IPS-18c (cell line): Measurements from ENCODE around the gene DOK1.
"Not testable (repeated sequence)": the region's sequence is repeated elsewhere in the genome, so short reads cannot be mapped to it uniquely, and the experiment has no call there.

Source experiments
- H3K4me3 ChIP-seq: 2 replicates; pipeline ENCODE4 v1.7.0; 2013; ENCODE audit warnings: low read depth, mild to moderate bottlenecking, low read length, moderate library complexity; ENCODE audit not compliant: insufficient read depth
- H3K9me3 ChIP-seq: one replicate; pipeline ENCODE4 v1.6.1; 2013; ENCODE audit warnings: mild to moderate bottlenecking, low read length, moderate library complexity; ENCODE audit not compliant: control insufficient read depth, insufficient read depth

The DOK1 gene

DNA sequence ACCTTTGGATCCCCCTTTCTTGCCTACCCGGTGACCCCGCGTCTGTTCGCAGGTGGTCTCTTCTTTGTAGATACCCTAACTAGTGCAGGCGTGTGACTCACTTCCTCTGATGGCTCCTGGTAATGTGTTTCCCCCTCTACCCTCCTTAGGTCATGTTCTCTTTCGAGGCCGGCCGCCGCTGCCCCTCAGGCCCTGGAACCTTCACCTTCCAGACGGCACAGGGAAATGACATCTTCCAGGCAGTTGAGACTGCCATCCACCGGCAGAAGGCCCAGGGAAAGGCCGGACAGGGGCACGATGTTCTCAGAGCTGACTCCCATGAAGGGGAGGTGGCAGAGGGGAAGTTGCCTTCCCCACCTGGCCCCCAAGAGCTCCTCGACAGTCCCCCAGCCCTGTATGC lies 1.6 kb downstream of the DOK1 start:
- no peaks in the 10 kb centered on the region for H3K9me3 ChIP-seq
- H3K4me3 ChIP-seq = no peak overlapping the region

DNA sequence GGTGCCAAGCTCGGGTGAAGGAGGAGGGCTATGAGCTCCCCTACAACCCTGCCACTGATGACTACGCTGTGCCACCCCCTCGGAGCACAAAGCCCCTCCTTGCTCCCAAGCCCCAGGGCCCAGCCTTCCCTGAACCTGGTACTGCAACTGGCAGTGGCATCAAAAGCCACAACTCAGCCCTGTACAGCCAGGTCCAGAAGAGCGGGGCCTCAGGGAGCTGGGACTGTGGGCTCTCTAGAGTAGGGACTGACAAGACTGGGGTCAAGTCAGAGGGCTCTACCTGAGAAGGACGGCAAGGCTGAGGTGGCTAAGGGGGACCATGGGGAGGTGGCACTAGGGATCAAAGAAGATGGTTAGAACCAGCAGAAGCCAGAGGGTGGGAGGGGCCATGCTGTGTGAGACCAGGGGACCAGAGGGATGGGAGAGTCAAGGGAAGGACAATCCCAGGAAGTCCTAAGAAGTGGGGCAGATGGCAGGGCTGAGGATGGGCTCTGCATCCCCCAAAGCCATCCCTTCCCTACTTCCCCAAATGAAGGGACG lies 2.4 kb downstream of the DOK1 start:
- Histone ChIP-seq H3K4me3 (no peak overlapping the region), H3K9me3 (no peaks in the 10 kb centered on the region)

DNA sequence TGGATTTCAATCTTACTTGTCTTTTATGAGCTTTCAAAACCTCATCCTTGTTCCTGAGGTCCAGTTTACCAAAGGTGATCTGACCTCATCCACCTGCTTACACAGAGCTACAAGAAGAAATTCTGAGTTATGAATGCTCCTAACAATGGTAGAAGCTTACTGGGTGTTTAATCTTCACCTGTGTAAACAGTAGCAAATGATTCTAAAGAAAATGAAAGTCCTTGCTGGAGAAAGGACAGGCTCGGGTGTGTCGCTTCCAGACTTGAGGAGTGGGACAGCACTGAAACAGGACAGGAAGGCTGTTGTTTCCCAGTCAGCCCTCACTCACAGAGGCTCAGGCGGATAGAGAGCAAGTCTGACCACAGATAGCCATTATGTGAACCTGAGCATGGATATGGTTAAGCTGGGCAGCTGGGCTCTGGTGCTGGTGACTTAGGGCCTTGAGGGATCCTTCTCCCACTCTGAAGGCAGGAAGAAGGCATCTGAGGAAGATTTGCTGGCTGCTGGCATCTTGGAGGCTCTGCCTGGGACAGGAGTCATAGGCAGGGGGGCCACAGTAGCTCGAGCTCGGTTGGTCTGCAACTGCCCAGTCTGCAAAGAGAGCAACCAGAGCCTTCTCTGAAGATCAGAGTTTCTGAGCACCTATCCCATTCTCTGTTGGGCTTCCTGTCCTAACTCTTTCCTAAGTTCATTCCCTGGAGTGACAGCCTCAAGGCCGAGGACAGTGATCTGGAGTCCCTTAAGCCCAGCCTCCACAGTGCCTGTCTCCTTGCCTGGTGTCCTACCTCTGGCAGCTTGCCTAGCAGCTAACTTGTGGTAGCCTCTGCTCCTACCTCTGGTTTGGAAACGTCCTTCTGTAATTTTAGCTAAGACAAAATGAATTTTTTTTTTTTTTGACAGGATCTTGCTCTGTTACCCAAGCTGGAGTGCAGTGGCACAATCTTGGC lies 4.0 kb downstream of the DOK1 start:
- Histone ChIP-seq H3K9me3 (no peaks in the 10 kb centered on the region), H3K4me3 (no peak overlapping the region)

DNA sequence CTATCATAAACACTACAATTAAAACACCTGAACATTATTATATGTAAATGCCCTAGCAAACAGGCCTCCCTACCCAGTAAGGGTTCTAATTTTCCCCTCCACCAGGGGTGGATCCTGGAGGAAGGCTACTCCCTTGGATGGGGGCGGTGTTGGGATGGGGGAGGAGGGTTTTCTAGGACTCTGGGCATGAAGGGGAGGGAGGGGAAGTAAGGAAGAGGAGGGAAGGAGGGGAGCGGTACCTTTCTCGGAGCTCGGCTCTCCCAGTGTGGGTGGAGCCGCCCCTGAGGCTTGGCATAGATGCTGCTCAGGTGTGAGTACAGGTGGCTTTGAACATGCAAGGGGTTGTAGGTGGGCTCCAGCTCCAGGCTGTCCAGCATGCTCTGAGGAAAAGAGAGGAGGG lies 5.4 kb downstream of the DOK1 start:
- no peaks in the 10 kb centered on the region for H3K9me3 ChIP-seq
- H3K4me3 ChIP-seq = no peak overlapping the region

DNA sequence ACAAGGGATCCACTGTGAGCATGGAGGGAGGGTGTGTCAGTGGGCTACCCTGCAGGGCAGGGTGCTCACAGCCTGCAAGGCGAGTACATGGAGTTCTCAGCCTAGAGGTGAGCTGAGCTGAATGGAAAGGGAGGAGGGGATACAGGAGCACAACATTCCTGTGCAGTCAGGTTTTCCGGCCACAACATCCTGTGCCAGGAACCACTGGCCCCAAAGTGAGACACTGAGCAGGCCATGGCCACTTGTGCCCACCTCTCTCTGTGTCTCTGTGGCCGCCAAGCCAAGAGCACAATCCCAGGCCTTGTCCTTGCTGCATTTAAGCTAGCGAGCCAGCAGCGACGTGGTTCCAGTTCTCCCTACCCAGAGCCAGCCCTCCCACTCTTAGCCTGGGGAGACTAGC lies 6.1 kb downstream of the DOK1 start:
- H3K4me3 ChIP-seq = no peak overlapping the region
- no peaks in the 10 kb centered on the region for H3K9me3 ChIP-seq

DNA sequence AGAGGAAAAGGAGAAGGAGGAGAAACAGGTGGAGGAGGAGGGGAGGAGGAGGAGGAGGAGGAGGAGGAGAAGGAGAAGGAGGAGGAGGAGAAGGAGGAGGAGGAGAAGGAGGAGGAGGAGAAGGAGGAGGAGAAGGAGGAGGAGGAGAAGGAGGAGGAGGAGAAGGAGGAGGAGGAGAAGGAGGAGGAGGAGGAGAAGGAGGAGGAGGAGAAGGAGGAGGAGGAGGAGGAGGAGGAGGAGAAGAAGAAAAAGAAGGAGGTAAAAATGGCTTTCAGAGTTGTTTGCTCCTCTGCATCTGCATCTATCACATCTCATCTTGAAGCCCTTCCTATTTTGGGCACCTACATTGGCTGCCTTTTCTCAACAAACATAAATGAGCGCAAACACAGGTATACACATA lies 6.5 kb downstream of the DOK1 start:
- H3K4me3 ChIP-seq, H3K9me3 ChIP-seq: not testable (repeated sequence)

DNA sequence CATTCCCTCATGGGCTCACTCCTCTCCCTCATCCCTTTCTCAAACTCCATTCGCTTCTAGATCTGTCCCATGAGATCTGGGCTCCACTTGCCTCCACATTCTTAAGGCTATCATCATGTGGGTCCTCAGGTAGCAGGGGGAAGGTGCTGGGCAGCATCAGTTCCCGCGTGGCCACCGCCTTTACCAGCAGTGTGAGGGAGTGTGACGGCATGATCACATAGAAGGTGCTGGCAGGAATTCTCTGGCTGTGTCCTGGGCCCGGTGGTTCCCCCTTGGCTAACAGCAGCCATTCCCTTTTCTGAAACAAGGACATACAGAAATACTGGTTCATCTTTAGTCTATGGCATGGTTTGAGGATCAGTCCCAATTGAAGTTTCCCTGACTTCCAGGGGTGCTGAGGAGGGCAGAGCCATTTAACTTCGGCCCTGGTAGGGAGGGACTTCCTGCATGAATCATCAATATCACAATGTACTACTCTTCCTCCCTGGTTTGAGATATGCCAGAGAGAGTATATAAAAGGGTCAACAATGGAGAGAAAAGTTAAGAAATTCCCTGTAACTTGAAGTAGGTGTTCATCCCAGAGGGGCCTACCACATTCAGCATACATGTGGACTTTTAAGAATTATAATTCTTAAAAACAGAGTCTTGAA lies 7.7 kb downstream of the DOK1 start:
- H3K9me3 ChIP-seq = no peaks in the 10 kb centered on the region
- no peak overlapping the region for H3K4me3 ChIP-seq

DNA sequence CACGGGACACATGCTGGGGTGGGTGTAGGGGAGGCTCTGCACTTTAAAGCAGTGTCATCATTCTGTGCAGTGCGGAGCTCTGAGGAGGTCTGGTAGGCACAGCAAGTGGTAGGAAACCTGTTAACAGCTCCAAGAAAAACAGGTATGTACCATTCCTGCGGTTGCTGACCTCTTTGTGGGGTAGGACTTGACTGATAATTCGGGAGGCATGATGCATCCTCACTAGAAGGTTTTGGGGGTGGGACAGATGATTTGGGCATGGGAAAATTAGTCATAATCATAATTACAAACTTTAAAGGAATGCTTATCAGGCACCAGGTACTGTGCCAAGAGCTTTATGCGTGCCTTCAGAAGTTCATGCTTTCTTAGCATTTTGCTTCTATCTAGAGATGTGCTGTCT lies 9.7 kb downstream of the DOK1 start:
- Histone ChIP-seq H3K4me3 (no peak overlapping the region), H3K9me3 (no peaks in the 10 kb centered on the region)

DNA sequence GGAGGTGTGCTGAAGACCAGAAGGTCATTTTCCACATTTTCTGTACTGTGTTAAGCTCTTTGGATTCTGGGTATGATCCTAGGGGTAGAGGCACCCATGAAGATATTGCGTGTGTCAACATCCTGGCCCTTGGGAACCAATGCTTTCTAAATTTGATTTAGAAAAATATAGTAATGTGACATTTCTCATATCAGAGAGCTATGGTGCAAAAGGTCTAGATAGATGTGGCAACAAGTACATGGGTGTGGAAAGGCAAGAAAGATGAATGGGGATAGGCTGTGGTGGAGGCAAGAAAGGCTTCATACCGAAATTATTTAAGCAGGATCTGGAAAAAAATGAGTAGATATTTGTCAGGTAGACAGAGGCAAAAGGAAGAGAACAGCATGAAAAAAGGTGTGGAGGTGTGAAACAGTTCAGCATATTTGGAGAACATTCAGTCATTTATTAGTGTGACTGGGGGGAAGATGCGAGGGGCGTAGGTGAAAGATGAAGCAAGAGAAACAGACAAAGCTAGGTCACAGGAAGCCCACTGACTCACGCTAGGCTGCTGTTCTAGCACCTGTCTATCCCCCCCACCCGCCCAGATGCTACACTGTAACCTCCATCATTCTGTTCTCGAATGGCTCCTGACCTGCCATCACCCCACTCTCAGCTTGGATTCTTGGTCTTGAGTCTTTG lies 11.7 kb downstream of the DOK1 start:
- no peak overlapping the region for H3K4me3 ChIP-seq

DNA sequence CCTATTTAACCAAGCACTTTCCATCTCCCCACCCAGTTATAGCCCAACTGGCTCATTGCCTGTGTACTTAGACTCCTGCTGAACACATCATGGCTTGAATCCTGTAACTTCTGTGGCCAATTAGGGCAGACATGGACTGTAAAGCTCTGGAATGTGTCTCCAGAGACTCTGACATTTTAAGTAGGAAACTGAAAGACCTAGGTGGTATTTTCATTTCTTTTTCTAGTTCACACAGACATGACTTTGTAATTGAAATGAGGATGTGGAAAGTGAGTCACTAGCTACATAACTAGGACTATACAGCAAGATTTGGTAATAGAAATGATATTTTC lies 12.2 kb downstream of the DOK1 start:
- Histone ChIP-seq H3K4me3 (no peak overlapping the region), H3K9me3 (no peaks in the 10 kb centered on the region)

More for the DNA sequence above, 11.7 kb downstream of the DOK1 start:
- no peaks in the 10 kb centered on the region for H3K9me3 ChIP-seq

DNA sequence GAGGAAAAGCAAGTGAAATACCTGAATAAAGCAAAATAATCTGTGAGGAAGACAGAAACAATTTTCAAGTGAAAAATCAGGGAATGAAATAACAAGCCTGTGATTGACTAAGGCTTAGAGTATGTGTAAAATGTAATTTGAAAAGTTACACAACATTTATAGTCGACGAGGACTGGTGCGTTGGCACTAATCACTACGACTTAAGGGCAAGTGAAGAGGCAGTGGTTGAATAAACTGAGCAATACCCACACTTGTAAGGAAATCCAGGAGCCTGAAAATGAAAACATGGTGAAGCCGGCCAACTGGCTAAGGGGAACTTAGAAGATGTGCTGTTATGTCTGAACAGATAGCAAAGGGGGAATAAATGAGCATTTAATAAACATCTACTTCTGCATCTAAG lies 13.4 kb downstream of the DOK1 start:
- H3K4me3 ChIP-seq = no peak overlapping the region
- no peaks in the 10 kb centered on the region for H3K9me3 ChIP-seq

DNA sequence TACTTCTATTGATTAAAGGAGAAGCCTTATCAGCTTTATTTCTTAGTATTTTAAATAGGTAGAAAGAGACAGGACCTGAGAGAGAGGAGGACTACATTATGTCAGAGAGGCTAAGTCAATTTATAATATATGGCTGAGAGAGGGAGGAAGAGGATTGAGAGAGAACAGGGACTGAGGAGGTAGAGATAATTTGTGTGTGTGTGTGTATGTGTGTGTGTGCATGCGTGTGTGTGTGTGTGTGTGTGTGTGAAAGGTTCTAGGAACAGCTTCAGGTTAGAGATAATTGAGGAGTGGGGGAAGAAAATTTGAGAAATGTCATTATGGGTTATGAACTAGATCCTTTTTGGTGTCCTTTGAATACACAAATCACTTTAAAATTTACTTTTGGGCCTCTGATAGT lies 15.2 kb downstream of the DOK1 start:
- H3K9me3 ChIP-seq = no peaks in the 10 kb centered on the region
- no peak overlapping the region for H3K4me3 ChIP-seq

DNA sequence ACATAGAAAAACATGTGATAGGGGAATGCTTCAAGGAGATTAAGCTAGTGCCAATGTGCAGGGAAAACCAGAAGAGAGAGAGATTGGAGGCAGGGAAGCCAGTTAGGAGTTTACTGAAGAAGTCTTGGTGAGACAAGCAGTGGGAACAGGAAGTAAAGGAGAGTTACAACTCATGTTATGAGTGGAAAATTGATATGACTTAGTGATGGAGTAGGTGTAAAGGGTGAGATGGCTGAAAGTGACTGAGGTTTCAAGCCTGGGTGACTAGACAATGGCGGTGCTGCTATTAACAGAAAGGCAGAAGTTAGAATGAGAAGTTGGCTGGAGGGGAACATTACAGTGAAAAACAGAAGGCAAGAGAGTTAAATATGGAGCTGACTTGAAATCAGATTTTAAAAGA lies 16.5 kb downstream of the DOK1 start:
- Histone ChIP-seq H3K4me3 (no peak overlapping the region), H3K9me3 (no peaks in the 10 kb centered on the region)

DNA sequence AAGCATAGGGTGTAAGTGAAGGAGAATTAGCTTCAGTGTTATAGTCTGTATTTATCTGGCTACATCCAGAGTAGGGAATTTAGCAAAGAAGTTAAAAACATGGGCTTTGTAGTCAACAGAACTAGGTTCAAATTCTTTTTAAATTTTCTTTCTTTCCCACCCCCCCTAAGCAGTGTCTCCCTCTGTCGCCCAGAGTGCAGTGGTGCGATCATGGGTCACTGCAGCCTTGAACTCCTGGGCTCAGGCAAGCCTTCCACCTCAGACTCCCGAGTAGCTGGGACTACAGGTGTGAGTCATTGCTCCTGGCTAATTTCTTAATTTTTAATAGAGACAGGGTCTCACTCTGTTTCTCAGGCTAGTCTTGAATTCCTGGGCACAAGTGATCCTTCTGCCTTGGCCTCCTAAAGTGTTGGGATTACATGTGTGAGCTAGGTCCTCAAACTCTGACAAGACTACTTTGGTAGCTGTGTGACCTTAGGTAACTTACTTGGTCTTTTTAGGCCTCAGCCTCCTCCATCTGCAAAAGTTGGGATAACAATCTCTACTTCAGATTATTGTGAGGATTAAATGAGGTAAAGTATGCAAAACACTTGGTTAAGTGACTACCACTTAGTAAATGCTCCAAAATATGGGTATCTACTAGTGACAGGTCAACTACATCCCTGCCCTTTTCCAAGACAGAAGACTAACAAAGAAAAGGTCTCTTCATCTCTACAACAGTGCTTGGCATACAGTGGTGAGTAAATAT lies 17.8 kb downstream of the DOK1 start:
- Histone ChIP-seq H3K4me3 (no peak overlapping the region), H3K9me3 (no peaks in the 10 kb centered on the region)

DNA sequence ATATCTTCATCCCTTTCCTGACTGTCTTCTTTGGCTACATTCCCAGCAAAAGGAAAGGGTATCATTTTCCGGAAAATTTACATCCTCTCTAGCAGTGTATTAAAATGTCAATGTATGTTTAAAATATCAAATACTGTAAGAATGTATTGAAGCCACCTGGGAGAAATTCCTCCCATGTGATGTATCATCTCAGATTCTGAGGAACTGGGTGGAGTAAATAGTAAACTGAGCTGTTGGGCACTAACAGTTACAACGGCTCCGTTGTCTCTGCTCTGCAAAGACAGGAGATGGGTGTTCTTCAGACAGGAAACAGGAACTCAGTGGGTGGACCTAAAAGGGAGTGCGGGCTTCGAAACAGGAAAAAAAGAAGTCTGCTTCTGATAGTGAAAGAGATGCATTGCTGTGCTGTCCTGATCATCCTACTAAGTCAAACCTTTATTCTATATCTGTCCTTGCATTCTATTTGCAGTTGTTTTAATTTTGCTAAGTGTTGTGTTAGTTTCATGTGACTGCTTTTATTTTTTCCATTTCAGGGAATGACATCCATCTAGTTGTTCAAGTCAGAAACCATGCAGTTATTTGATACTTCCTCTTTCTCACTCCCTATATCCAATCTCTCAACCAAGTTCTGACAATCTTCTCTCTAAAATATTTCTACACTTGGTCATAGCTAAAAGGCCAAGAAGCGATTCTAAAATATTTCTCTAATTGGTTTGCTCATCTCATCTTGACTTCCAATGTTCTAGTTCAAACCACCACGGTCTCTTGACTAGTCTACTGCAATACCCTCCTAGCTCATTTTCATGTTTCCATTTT lies 19.4 kb downstream of the DOK1 start:
- Histone ChIP-seq H3K9me3 (no peaks in the 10 kb centered on the region), H3K4me3 (no peak overlapping the region)

DNA sequence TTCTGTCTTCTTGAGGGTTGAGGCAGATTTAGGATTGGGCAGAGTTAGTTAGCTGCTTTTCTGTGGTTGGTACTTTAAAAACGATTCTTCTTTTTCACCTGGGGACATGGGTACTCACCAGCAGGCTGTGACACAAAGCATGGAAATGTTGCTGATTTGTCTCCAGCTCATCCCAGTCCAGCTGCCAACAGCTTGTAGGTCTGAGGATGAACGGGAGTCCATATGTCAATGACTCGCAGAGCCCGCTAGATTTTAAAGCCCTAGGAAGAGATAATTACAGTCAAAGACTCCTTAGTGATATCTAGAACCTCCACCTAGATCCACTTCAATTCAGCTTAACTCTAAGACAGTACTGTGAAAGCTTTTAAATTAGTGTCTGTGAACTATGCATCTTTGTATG lies 20.8 kb downstream of the DOK1 start:
- no peak overlapping the region for H3K4me3 ChIP-seq
- H3K9me3 ChIP-seq = no peaks in the 10 kb centered on the region
